Type B pancreatic cell (in vitro differentiated cells): Measurements from ENCODE around the gene EHD1. TPM values are rescaled to one million over a fixed set of nuclear protein-coding genes. Genes with fewer than 3 reads are reported as not detected.

Experiments
- DNase-seq: peaks from one replicate; pipeline ENCODE4 v3.0.0; 2021; ENCODE audit warnings: mixed read lengths; ENCODE audit not compliant: unreplicated experiment; ENCODE audit errors: extremely low spot score
- H3K27ac Mint-ChIP-seq: 2 replicates; pipeline ENCODE4 v1.8.0; 2021; ENCODE audit warnings: mild to moderate bottlenecking, mixed read lengths
- H3K27me3 Mint-ChIP-seq: 2 replicates; pipeline ENCODE4 v1.8.0; 2021; ENCODE audit warnings: mixed read lengths
- H3K36me3 Mint-ChIP-seq: 2 replicates; pipeline ENCODE4 v1.8.0; 2021; ENCODE audit warnings: mixed read lengths
- H3K4me1 Mint-ChIP-seq: one replicate; pipeline ENCODE4 v1.8.0; 2021; ENCODE audit warnings: mixed read lengths; ENCODE audit not compliant: unreplicated experiment
- H3K4me3 Mint-ChIP-seq: 2 replicates; pipeline ENCODE4 v1.8.0; 2021; ENCODE audit warnings: mild to moderate bottlenecking, mixed read lengths
- H3K9me3 Mint-ChIP-seq: 2 replicates; pipeline ENCODE4 v1.8.0; 2021; ENCODE audit warnings: mixed read lengths
- CTCF ChIP-seq: fragments of 200-600 bp; sonication (generic); conservative IDR thresholded peaks from 2 replicates; pipeline ENCODE4 v1.5.0; 2021; ENCODE audit warnings: antibody characterized with exemption, mild to moderate bottlenecking
- total RNA-seq: library from RNA; stranded (reverse); gene quantifications from 2 replicates; pipeline ENCODE4 v1.2.1, GENCODE V29; 2021; ENCODE audit warnings: low replicate concordance

Gene EHD1
- total RNA-seq, 1 donor from 2014 or later = 86.6 TPM

DNA sequence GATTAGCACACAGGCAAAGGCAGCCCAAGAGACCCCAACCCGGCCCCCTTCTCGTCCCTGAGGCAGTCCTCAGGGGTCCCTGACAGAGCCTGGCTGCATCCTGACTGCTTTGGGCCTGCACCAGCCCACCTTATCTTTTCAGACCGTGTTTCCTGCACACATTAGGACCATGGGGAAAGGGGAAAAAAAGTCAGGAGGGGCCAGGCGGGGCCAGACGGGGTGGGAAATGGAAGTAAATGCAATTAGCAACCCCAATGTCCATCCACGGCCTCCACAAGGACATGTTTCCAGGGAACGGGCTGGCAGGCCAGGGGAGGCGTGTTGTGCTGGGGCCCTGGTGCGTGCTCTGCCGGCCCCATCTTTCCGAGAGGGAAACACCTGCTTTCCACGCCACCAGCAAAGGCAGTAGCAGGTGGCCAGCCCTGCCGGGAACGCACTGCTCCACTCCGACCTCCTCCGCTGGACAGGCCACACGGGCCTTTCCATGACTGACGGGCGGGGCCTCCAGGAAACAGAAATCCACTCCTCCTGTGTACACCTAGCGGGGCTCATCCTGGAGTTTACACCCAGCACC, 7.4 kb downstream of the EHD1 start:
- Mint-ChIP-seq H3K4me1 (peaks cover 39% of the 10 kb centered on the region), H3K27me3 (no peaks in the 10 kb centered on the region), H3K36me3 (peaks cover 18% of the 10 kb centered on the region), H3K4me3 (peak overlapping the region; percentile 71), H3K27ac (peak overlapping the region; percentile 85), H3K9me3 (peaks cover 2% of the 10 kb centered on the region)
- no peak for DNase-seq
- no peak for TF ChIP-seq CTCF

- no peak for DNase-seq
- H3K4me1 Mint-ChIP-seq = peaks cover 39% of the 10 kb centered on the region
- TF ChIP-seq CTCF = peak; percentile 18
- peaks cover 21% of the 10 kb centered on the region for H3K36me3 Mint-ChIP-seq
- H3K27me3 Mint-ChIP-seq = no peaks in the 10 kb centered on the region
- H3K9me3 Mint-ChIP-seq = peaks cover 6% of the 10 kb centered on the region
- H3K27ac Mint-ChIP-seq = peak overlapping the region; percentile 85
- H3K4me3 Mint-ChIP-seq = peak overlapping the region; percentile 60
Observed at GRCh38 chr11:64870176-64870892, 8.1 kb downstream of the EHD1 start.

DNA sequence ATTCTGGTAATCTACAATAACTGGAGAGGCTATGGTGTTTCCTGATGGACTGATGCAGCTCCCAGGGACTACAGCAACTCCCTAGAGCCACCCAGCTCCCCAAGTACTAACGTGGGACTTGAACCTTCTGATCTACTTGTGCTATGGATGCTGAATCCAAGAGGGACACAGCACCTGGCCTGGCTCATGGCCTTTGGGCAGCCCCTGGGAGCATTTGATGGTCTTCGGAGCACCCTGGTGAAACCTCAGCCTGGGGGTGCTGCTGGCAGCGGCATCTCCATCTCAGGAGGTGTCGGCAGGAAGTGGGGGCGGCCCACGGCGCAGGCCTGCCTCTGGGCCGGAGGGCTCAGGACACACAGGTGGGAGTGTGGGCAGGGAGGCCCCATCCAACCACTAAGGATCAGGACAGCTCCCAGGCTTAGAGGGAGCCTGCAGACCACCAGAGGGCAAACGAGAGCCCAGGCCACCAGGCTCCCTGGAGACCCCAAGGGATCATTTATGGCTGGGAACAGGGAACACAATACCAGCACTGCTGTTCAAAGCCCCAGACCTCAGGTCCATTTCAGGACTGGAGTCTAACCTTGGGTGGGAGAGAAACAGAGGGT, 8.7 kb downstream of the EHD1 start:
- H3K36me3 Mint-ChIP-seq = peaks cover 20% of the 10 kb centered on the region
- peak overlapping the region; percentile 85 for H3K27ac Mint-ChIP-seq
- H3K9me3 Mint-ChIP-seq = peaks cover 6% of the 10 kb centered on the region
- H3K27me3 Mint-ChIP-seq = no peaks in the 10 kb centered on the region
- H3K4me1 Mint-ChIP-seq = peaks cover 38% of the 10 kb centered on the region
- no peak for DNase-seq
- H3K4me3 Mint-ChIP-seq = no peak overlapping the region
- peak; percentile 70 for TF ChIP-seq CTCF

GRCh38 chr11:64868904-64869570, 9.4 kb downstream of the EHD1 start:
- peak overlapping the region; percentile 95 for H3K27ac Mint-ChIP-seq
- peaks cover 6% of the 10 kb centered on the region for H3K9me3 Mint-ChIP-seq
- DNase-seq = no peak
- peaks cover 38% of the 10 kb centered on the region for H3K4me1 Mint-ChIP-seq
- peaks cover 16% of the 10 kb centered on the region for H3K36me3 Mint-ChIP-seq
- no peak for TF ChIP-seq CTCF
- H3K27me3 Mint-ChIP-seq = no peaks in the 10 kb centered on the region
- H3K4me3 Mint-ChIP-seq = no peak overlapping the region

DNA sequence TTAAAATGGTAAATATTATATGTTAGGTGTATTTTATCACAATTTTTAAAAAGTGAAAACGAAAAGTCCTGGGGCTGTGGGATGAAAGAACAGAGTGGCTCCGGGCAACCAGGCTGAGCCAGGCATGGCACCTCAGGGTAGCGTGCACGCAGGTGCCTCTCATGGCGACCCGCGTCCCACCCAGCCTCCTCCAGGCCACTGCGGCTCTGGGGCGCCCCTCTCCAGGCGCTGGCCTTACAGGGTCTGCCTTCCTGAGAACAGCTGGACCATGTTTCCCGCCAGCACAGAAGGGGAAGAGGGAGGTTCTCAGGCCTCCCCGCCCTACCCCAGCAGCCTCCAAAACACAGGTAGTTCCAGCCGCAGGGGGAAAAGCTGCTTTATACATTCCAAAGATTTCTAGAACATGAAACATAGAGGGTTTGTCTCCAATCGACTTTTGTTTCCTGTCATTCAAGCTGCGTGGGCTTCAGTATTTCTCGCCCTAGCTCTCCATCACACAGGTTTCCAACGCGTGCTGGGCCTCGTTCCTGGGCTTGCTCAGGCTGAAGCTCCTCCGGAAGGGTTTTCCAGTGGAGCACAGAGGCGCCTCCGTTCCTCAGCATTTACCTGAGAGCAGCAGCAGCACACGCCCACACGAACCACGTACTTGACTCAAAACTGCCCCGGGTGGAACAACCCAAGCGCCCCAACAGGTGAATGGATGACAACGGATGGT, 10.5 kb downstream of the EHD1 start:
- peaks cover 6% of the 10 kb centered on the region for H3K9me3 Mint-ChIP-seq
- peak overlapping the region; percentile 95 for H3K27ac Mint-ChIP-seq
- H3K36me3 Mint-ChIP-seq = peaks cover 14% of the 10 kb centered on the region
- peaks cover 42% of the 10 kb centered on the region for H3K4me1 Mint-ChIP-seq
- H3K27me3 Mint-ChIP-seq = no peaks in the 10 kb centered on the region
- peak overlapping the region; percentile 73 for H3K4me3 Mint-ChIP-seq
- DNase-seq = no peak
- no peak for TF ChIP-seq CTCF
